Smooth muscle cell (in vitro differentiated cells): Measurements from ENCODE around the gene CRIP1. TPM values are rescaled to one million over a fixed set of nuclear protein-coding genes. Genes with fewer than 3 reads are reported as not detected.

Source experiments
- DNase-seq: peaks from one replicate; lab custom pipeline; 2025; ENCODE audit not compliant: unreplicated experiment; lab: John Stamatoyannopoulos, UW
- H2AFZ ChIP-seq: fragments of 200-600 bp; sonication (generic); 2 replicates; pipeline ENCODE4 v1.6.0; 2016; ENCODE audit warnings: antibody characterized with exemption, low read depth, mild to moderate bottlenecking
- H3F3A ChIP-seq: fragments of 200-600 bp; sonication (generic); 2 replicates; pipeline ENCODE4 v1.6.0; 2017; ENCODE audit warnings: antibody characterized with exemption, low read depth
- H3K27ac ChIP-seq: fragments of 200-600 bp; sonication (generic); 2 replicates; pipeline ENCODE4 v1.5.1; 2016; ENCODE audit warnings: low read depth, mild to moderate bottlenecking
- H3K27me3 ChIP-seq: fragments of 200-600 bp; sonication (generic); 2 replicates; pipeline ENCODE4 v1.6.1; 2016; ENCODE audit warnings: low read depth, mild to moderate bottlenecking
- H3K36me3 ChIP-seq: fragments of 200-600 bp; sonication (generic); 2 replicates; pipeline ENCODE4 v1.5.1; 2016; ENCODE audit warnings: low read depth
- H3K4me1 ChIP-seq: fragments of 200-600 bp; sonication (generic); 2 replicates; pipeline ENCODE4 v1.5.1; 2016; ENCODE audit warnings: low read depth
- H3K4me2 ChIP-seq: fragments of 200-600 bp; sonication (generic); 2 replicates; pipeline ENCODE4 v1.6.0; 2016; ENCODE audit warnings: mild to moderate bottlenecking
- H3K4me3 ChIP-seq: fragments of 200-600 bp; sonication (generic); 2 replicates; pipeline ENCODE4 v1.5.1; 2016; ENCODE audit warnings: mild to moderate bottlenecking
- H3K79me2 ChIP-seq: fragments of 200-600 bp; sonication (generic); 2 replicates; pipeline ENCODE4 v1.6.0; 2016; ENCODE audit warnings: low read depth, mild to moderate bottlenecking
- H3K9ac ChIP-seq: fragments of 200-600 bp; sonication (generic); 2 replicates; pipeline ENCODE4 v1.6.0; 2016; ENCODE audit warnings: low read depth
- H3K9me3 ChIP-seq: fragments of 200-600 bp; sonication (generic); replicated peaks from 2 replicates; pipeline ENCODE4 v1.5.1; 2016; ENCODE audit warnings: low read depth
- H4K20me1 ChIP-seq: fragments of 200-600 bp; sonication (generic); 2 replicates; pipeline ENCODE4 v1.6.0; 2016; ENCODE audit warnings: low read depth
- WGBS: methylation state at CpG from one replicate; pipeline ENCODE4 v1.1.7; 2016; ENCODE audit warnings: low lambda C conversion rate; 5-methylcytosine and 5-hydroxymethylcytosine counted together
- polyA plus RNA-seq: library from polyadenylated mRNA; unstranded; fragments of >200 nt; fragmentation: Nextera tagmentation; extraction: Ambion mirVana; gene quantifications from 2 replicates; pipeline ENCODE4 v1.2.1, GENCODE V29; 2016
- total RNA-seq: library from RNA; depleted of rRNA; stranded (reverse); fragments of >200 nt; gene quantifications from 2 replicates; pipeline ENCODE4 v1.2.3, GENCODE V29; 2014
- TF ChIP-seq, protein P1 (sequence below): fragments of 200-600 bp; sonication (generic); IDR thresholded peaks from 2 replicates; pipeline ENCODE4 v1.5.1; 2017; ENCODE audit warnings: borderline replicate concordance, mild to moderate bottlenecking, antibody characterized with exemption; ENCODE audit not compliant: insufficient read depth, poor library complexity, severe bottlenecking

Gene CRIP1
- total and polyA plus RNA-seq, 2 experiments from 2014 or later, result 4.9 to 31.8 TPM

GRCh38 chr14:105482486-105483110 lies 4.1 kb upstream of the CRIP1 start:
- Histone ChIP-seq H3K27me3 (peaks cover 35% of the 10 kb centered on the region), H3K9ac (peak overlapping the region; percentile 97), H3K36me3 (no peaks in the 10 kb centered on the region), H4K20me1 (no peaks in the 10 kb centered on the region), H3K4me3 (no peak overlapping the region), H3K27ac (peak overlapping the region; percentile 97), H3K79me2 (no peaks in the 10 kb centered on the region), H3K4me2 (peak overlapping the region; percentile 89), H2AFZ (no peak overlapping the region), H3K9me3 (no peaks in the 10 kb centered on the region), H3F3A (no peaks in the 10 kb centered on the region), H3K4me1 (peaks cover 7% of the 10 kb centered on the region)
- TF ChIP-seq, protein P1, sequence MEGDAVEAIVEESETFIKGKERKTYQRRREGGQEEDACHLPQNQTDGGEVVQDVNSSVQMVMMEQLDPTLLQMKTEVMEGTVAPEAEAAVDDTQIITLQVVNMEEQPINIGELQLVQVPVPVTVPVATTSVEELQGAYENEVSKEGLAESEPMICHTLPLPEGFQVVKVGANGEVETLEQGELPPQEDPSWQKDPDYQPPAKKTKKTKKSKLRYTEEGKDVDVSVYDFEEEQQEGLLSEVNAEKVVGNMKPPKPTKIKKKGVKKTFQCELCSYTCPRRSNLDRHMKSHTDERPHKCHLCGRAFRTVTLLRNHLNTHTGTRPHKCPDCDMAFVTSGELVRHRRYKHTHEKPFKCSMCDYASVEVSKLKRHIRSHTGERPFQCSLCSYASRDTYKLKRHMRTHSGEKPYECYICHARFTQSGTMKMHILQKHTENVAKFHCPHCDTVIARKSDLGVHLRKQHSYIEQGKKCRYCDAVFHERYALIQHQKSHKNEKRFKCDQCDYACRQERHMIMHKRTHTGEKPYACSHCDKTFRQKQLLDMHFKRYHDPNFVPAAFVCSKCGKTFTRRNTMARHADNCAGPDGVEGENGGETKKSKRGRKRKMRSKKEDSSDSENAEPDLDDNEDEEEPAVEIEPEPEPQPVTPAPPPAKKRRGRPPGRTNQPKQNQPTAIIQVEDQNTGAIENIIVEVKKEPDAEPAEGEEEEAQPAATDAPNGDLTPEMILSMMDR, result no peak
- WGBS, result 93% methylated on average over 16 of the region's 18 CpGs
- DNase-seq, result no peak

DNA sequence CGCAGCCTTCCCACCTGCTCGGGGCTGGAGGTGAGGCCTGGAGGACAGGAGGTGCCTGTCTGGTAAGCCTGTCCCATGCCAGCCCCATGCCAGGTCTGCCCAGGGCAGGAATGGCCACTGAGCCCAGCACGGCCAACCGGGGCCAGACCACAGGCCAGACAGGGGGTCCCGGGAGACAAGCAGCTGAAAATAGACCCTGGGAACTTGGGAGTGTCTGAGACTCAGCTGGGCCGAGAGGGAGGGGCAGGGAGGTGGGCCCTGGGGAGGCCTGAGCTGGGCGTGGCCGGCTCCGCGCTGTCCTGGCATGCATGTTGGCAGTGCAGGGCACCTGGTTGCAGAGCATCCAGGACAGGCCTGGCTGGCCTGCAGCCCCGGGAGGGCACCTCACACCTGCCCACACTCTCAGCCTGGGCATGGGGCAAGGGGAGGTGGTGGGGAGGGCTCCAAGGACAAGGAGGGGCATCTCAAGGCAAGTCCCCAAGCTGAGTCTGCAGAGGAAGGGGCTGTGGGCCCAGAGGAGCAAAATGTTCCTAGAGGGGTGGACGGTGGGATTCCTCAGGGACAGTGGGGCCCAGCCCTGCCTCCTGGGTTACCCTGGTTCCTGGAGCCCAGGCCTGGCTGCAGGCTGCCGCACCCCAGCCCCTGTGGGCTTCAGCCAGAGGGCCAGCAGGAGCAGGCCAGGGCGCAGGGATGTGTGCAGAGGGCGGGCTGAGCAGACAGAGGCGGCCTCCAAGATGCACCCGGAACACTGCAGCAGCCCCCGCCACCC lies 3.2 kb upstream of the CRIP1 start:
- H3K9ac ChIP-seq, result peak overlapping the region; percentile 97
- TF ChIP-seq, protein P1, result no peak
- peaks cover 27% of the 10 kb centered on the region for H3K27me3 ChIP-seq
- H3F3A ChIP-seq, result no peaks in the 10 kb centered on the region
- no peak for DNase-seq
- H2AFZ ChIP-seq, result no peak overlapping the region
- WGBS, result 88% methylated on average over 18 of the region's 18 CpGs
- no peaks in the 10 kb centered on the region for H3K36me3 ChIP-seq
- peaks cover 7% of the 10 kb centered on the region for H3K4me1 ChIP-seq
- H3K27ac ChIP-seq, result peak overlapping the region; percentile 35
- no peaks in the 10 kb centered on the region for H4K20me1 ChIP-seq
- no peaks in the 10 kb centered on the region for H3K79me2 ChIP-seq
- no peaks in the 10 kb centered on the region for H3K9me3 ChIP-seq
- H3K4me2 ChIP-seq, result no peak overlapping the region
- no peak overlapping the region for H3K4me3 ChIP-seq

DNA sequence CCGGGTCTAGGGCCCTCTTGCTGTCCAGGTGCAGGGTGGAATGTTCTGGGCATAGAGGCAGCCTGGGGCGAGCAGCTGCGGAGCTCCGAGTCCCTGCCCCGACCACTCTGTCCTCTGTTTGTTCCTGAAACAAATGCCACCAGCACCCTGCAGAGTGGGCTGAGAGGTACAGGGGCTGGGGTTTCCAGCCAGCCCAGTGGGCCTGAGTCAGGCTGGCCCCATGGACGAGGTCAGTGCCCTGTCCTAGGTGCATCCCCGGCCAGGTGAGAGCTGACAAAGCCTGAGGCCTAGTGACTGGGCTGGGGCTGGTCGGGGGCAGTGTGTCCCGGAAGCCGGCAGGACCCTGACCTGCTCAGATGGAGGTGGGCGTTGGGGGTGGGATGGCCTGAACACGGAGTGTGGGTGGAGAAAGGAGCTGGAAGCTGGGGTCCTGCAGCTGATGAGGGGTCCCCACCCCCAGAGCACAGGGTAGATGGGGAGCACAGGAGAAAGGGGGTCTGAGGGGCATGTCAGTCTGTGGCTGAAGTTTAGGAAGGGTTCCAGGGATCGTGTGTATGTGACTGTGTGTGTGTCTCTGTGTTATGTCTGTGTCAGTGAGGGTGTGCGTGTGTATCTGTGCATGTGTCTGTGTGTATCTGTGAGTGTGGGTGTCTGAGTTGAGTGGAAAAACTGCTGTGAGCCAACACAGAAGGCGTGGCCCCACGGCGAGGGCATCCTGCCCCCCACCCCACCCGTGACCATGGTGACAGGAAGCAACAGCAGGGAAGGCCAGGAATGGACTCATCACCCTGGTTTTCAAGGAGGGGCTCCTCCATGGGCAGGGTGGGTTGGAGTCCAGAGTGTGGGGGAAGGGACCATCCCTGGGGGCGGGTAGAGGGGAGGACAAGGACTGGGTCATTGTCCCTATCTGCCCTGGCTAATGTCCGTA lies 2.4 kb upstream of the CRIP1 start:
- Histone ChIP-seq H3K4me3 (no peak overlapping the region), H3K79me2 (no peaks in the 10 kb centered on the region), H3K27ac (peak overlapping the region; percentile 35), H3K4me1 (peaks cover 10% of the 10 kb centered on the region), H2AFZ (no peak overlapping the region), H3K27me3 (peaks cover 19% of the 10 kb centered on the region), H3K4me2 (no peak overlapping the region), H3F3A (no peaks in the 10 kb centered on the region), H3K9ac (peak overlapping the region; percentile 39), H3K9me3 (no peaks in the 10 kb centered on the region), H4K20me1 (no peaks in the 10 kb centered on the region), H3K36me3 (no peaks in the 10 kb centered on the region)
- no peak for DNase-seq
- WGBS, result 73% methylated on average over 16 of the region's 20 CpGs
- TF ChIP-seq, protein P1, result no peak
